Measurements from ENCODE around the gene PARP1. TPM values are rescaled to one million over a fixed set of nuclear protein-coding genes. Genes with fewer than 3 reads are reported as not detected.

The PARP1 gene
- total RNA-seq, 1 donor, result 51.0 TPM

GRCh38 chr1:226446094-226446493 lies 38.2 kb upstream of the PARP1 start:
- no peak overlapping the region for H3K4me3 ChIP-seq (ENCODE audit: insufficient read depth, low read length)
- H4K20me1 ChIP-seq (ENCODE audit: insufficient read depth, low read length), result no peaks in the 10 kb centered on the region
- no peak overlapping the region for H3K4me2 ChIP-seq (ENCODE audit: insufficient read depth, low read length)
- no peaks in the 10 kb centered on the region for H3K9me3 ChIP-seq (ENCODE audit: low read depth, low read length)
- no peaks in the 10 kb centered on the region for H3K79me2 ChIP-seq (ENCODE audit: insufficient read depth, low read length)
- no peak for TF ChIP-seq CTCF (IDR thresholded peaks at IDR 0.05; ENCODE audit: extremely low read depth, low read depth, low read length)
- peaks cover 6% of the 10 kb centered on the region for H3K4me1 ChIP-seq (ENCODE audit: insufficient read depth, low read length)
- no peak overlapping the region for H2AFZ ChIP-seq (ENCODE audit: low read length)
- H3K36me3 ChIP-seq (ENCODE audit: insufficient read depth, low read length), result no peaks in the 10 kb centered on the region
- H3K27ac ChIP-seq (ENCODE audit: low read depth, low read length), result no peak overlapping the region
- peaks cover 22% of the 10 kb centered on the region for H3K27me3 ChIP-seq (ENCODE audit: insufficient read depth, low read length)
- DNase-seq (ENCODE audit: insufficient read length, low spot score, missing footprints), result no peak

- Histone ChIP-seq H3K27me3 (ENCODE audit: insufficient read depth, low read length) (peaks cover 12% of the 10 kb centered on the region), H3K4me3 (ENCODE audit: insufficient read depth, low read length) (no peak overlapping the region), H2AFZ (ENCODE audit: low read length) (no peak overlapping the region), H3K27ac (ENCODE audit: low read depth, low read length) (no peak overlapping the region), H3K79me2 (ENCODE audit: insufficient read depth, low read length) (no peaks in the 10 kb centered on the region), H3K36me3 (ENCODE audit: insufficient read depth, low read length) (no peaks in the 10 kb centered on the region), H3K4me2 (ENCODE audit: insufficient read depth, low read length) (no peak overlapping the region), H4K20me1 (ENCODE audit: insufficient read depth, low read length) (no peaks in the 10 kb centered on the region), H3K9me3 (ENCODE audit: low read depth, low read length) (no peaks in the 10 kb centered on the region), H3K4me1 (ENCODE audit: insufficient read depth, low read length) (peaks cover 6% of the 10 kb centered on the region)
- TF ChIP-seq CTCF (IDR thresholded peaks at IDR 0.05; ENCODE audit: extremely low read depth, low read depth, low read length), result no peak
- DNase-seq (ENCODE audit: insufficient read length, low spot score, missing footprints), result no peak
Measured at GRCh38 chr1:226444901-226445300, 37.0 kb upstream of the PARP1 start.

GRCh38 chr1:226443439-226443838 lies 35.5 kb upstream of the PARP1 start:
- H3K79me2 ChIP-seq (ENCODE audit: insufficient read depth, low read length), result no peaks in the 10 kb centered on the region
- no peak overlapping the region for H3K4me3 ChIP-seq (ENCODE audit: insufficient read depth, low read length)
- no peak for TF ChIP-seq CTCF (IDR thresholded peaks at IDR 0.05; ENCODE audit: extremely low read depth, low read depth, low read length)
- no peak overlapping the region for H3K27ac ChIP-seq (ENCODE audit: low read depth, low read length)
- no peak overlapping the region for H3K4me2 ChIP-seq (ENCODE audit: insufficient read depth, low read length)
- H3K9me3 ChIP-seq (ENCODE audit: low read depth, low read length), result no peaks in the 10 kb centered on the region
- H3K27me3 ChIP-seq (ENCODE audit: insufficient read depth, low read length), result peaks cover 14% of the 10 kb centered on the region
- H2AFZ ChIP-seq (ENCODE audit: low read length), result no peak overlapping the region
- peaks cover 3% of the 10 kb centered on the region for H3K4me1 ChIP-seq (ENCODE audit: insufficient read depth, low read length)
- peak; percentile 84 for DNase-seq (ENCODE audit: insufficient read length, low spot score, missing footprints)
- no peaks in the 10 kb centered on the region for H3K36me3 ChIP-seq (ENCODE audit: insufficient read depth, low read length)
- H4K20me1 ChIP-seq (ENCODE audit: insufficient read depth, low read length), result no peaks in the 10 kb centered on the region

GRCh38 chr1:226443033-226443432 lies 35.1 kb upstream of the PARP1 start:
- no peak for DNase-seq (ENCODE audit: insufficient read length, low spot score, missing footprints)
- H3K9me3 ChIP-seq (ENCODE audit: low read depth, low read length), result no peaks in the 10 kb centered on the region

More at GRCh38 chr1:226443033-226443432, 35.1 kb upstream of the PARP1 start:
- Histone ChIP-seq H3K79me2 (ENCODE audit: insufficient read depth, low read length) (no peaks in the 10 kb centered on the region), H3K4me2 (ENCODE audit: insufficient read depth, low read length) (no peak overlapping the region), H3K27me3 (ENCODE audit: insufficient read depth, low read length) (peaks cover 14% of the 10 kb centered on the region), H3K36me3 (ENCODE audit: insufficient read depth, low read length) (no peaks in the 10 kb centered on the region), H3K27ac (ENCODE audit: low read depth, low read length) (no peak overlapping the region), H3K4me1 (ENCODE audit: insufficient read depth, low read length) (peaks cover 3% of the 10 kb centered on the region), H3K4me3 (ENCODE audit: insufficient read depth, low read length) (no peak overlapping the region), H4K20me1 (ENCODE audit: insufficient read depth, low read length) (no peaks in the 10 kb centered on the region), H2AFZ (ENCODE audit: low read length) (no peak overlapping the region)
- TF ChIP-seq CTCF (IDR thresholded peaks at IDR 0.05; ENCODE audit: extremely low read depth, low read depth, low read length), result no peak
